Duodenal mucosa (tissue), 2 donors: ENCODE data around the gene MRPL12.

Source experiments
- H3K27ac ChIP-seq: one replicate; pipeline ENCODE4 v1.7.0; 2013; ENCODE audit warnings: low read depth, low read length
- H3K27me3 ChIP-seq, 2 donors: one replicate each; pipeline ENCODE4 v1.7.0; 2013; ENCODE audit warnings: low read length in 2 of 2, control low read depth in 1 of 2; ENCODE audit not compliant: insufficient read depth in 2 of 2, control insufficient read depth in 1 of 2
- H3K36me3 ChIP-seq, 2 donors: one replicate each; pipeline ENCODE4 v1.7.0; 2013; ENCODE audit warnings: low read length in 2 of 2, control low read depth in 1 of 2; ENCODE audit not compliant: insufficient read depth in 2 of 2, control insufficient read depth in 1 of 2
- H3K4me1 ChIP-seq, 2 donors: one replicate each; pipeline ENCODE4 v1.7.0; 2013; ENCODE audit warnings: low read length in 2 of 2, control low read depth in 1 of 2; ENCODE audit not compliant: insufficient read depth in 2 of 2, control insufficient read depth in 1 of 2
- H3K4me3 ChIP-seq, 2 donors: one replicate each; pipeline ENCODE4 v1.7.0; 2013; ENCODE audit warnings: low read length in 2 of 2, low read depth in 1 of 2
- H3K9ac ChIP-seq, 2 donors: one replicate each; pipeline ENCODE4 v1.7.0; 2013; ENCODE audit warnings: low read length in 2 of 2, low read depth in 1 of 2
- H3K9me3 ChIP-seq, 2 donors: one replicate each; pipeline ENCODE4 v1.7.0; 2013; ENCODE audit warnings: low read length in 2 of 2, control low read depth in 1 of 2; ENCODE audit not compliant: control insufficient read depth in 1 of 2

Gene MRPL12

DNA sequence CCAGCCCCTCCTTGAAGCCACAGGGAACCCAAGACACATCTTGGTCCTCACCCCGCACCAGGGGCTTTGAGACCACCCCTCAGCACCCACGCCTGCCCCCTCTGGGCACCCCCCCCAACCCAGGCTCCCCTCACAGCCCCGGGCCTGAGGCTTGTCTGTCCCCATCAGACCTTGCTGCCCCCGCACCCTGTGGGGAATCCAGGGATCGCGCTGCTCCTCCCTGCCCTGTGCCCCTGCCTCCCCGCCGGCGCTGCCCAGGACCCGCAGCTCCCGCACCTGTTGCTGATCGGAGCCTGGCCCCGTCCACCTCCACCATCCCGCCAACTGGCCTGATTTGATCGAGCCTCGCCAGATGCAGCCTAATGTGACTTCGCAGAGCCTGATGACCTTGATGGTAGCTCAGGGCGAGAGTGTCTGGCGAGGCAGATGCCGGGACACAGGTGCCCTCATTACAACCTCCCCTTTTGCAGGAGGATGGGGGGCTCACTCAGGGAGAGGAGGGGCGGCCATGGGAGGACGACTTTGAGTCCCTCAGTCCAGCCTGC lies 38.0 kb downstream of the MRPL12 start:
- Histone ChIP-seq H3K36me3 (no peaks in the 10 kb centered on the region), H3K4me1 (peaks cover 2 to 3% of the 10 kb centered on the region in 2 donors), H3K27me3 (peaks cover 0 to 7% of the 10 kb centered on the region in 2 donors), H3K9ac (no peak overlapping the region), H3K9me3 (no peaks in the 10 kb centered on the region), H3K27ac (no peak overlapping the region), H3K4me3 (no peak overlapping the region)

DNA sequence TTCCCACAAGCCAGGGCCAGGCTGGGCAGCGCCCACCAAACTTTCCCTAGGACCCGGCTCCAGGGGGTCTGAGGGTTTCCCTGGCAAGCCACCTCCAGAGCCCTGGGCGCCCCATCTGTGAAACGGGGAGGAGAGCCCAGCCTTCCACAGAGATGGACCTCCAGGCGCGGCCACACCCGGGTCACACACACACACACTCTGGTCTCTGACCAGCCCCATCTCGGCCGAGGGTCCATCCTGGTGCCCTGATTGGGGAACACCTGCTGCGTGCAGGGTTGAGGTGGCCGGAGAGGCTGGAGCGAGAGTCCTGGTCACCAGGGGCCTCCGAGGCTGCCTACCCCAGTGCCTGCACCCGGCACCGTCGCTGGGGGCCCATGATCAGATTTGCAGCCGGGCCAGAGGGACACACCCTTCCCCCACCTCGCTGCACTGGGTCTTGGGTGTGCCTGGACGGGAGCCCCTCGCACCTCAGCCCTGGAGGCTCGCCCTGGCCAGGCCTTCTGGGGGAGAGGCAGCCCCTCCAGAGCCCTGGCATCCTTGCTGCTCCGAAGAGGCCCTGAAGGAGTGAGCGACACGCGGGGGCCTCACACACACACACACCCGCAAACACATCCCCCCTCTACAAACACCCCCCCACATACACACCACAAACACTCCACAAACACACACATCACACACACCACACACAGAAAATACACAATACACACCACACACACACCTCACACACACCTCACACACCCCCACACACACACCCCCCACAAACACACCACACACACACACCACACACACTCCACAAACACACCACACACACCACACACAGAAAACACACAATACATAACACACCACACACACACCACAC lies 38.7 kb downstream of the MRPL12 start:
- Histone ChIP-seq H3K9me3 (no peaks in the 10 kb centered on the region), H3K9ac (no peak overlapping the region), H3K27me3 (peaks cover 0 to 7% of the 10 kb centered on the region in 2 donors), H3K4me1 (no peaks in the 10 kb centered on the region), H3K4me3 (no peak overlapping the region), H3K36me3 (no peaks in the 10 kb centered on the region), H3K27ac (no peak overlapping the region)
